Large intestine (tissue), 3 donors: ENCODE measurements around the gene TLL2. TPM values are rescaled to one million over a fixed set of nuclear protein-coding genes. Genes with fewer than 3 reads are reported as not detected.
A peak's percentile ranks its signal among the peaks of the same experiment; 100 is the strongest.

Source experiments
- DNase-seq, 2 donors: peaks; one replicate each; pipeline versions ENCODE4 v3.0.0 to v3.0.0-alpha.2; 2013
- H3K27ac ChIP-seq: one replicate; pipeline ENCODE4 v1.5.1; 2013; ENCODE audit warnings: low read length
- H3K27me3 ChIP-seq: 2 replicates; pipeline ENCODE4 v1.6.1; 2013; ENCODE audit warnings: low read length; ENCODE audit not compliant: control insufficient read depth, insufficient read depth
- H3K36me3 ChIP-seq: 2 replicates; pipeline ENCODE4 v1.6.1; 2013; ENCODE audit warnings: low read length; ENCODE audit not compliant: control insufficient read depth, insufficient read depth
- H3K4me1 ChIP-seq: one replicate; pipeline ENCODE4 v1.6.1; 2013; ENCODE audit warnings: low read length; ENCODE audit not compliant: control insufficient read depth, insufficient read depth
- H3K4me3 ChIP-seq: one replicate; pipeline ENCODE4 v1.5.1; 2013; ENCODE audit warnings: low read length
- H3K9me3 ChIP-seq: one replicate; pipeline ENCODE4 v1.6.1; 2013; ENCODE audit warnings: mild to moderate bottlenecking, low read depth, low read length, moderate library complexity; ENCODE audit not compliant: control insufficient read depth
- WGBS: methylation state at CpG from one replicate; pipeline ENCODE4 v1.1.5; 2013; ENCODE audit warnings: low lambda C conversion rate; ENCODE audit not compliant: insufficient coverage; 5-methylcytosine and 5-hydroxymethylcytosine counted together
- polyA plus RNA-seq: library from polyadenylated mRNA; unstranded; fragments of 120-200 nt; gene quantifications from one replicate; pipeline ENCODE4 v1.2.1, GENCODE V29; 2013

The TLL2 gene
- polyA plus RNA-seq, 1 donor, result 0.99 TPM

DNA sequence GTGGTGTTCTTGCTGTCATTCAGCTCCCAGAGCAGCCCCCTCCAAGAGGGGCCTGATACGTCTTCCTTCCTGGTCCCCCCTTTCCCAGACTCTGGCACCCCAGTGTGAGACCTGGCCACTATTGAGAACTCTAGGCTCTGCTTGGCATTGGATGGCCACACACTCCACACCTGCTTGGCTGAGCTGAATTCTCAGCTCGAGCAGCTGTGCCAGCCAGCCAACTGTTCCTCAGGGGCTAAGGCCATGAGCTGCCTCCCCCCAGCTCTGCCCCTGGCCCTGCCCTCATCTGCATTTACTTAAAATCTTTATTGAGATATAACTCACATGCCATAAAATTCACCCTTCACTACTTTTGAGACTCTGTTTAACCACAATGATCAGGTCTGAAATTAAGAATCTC is 6.7 kb downstream of the TLL2 start:
- no peak overlapping the region for H3K4me3 ChIP-seq
- peaks cover 17% of the 10 kb centered on the region for H3K27me3 ChIP-seq
- H3K4me1 ChIP-seq, result no peaks in the 10 kb centered on the region
- H3K9me3 ChIP-seq, result no peaks in the 10 kb centered on the region
- no CpG with 5 or more reads among the region's 2 CpGs for WGBS
- no peak overlapping the region for H3K27ac ChIP-seq
- no peak for DNase-seq
- no peaks in the 10 kb centered on the region for H3K36me3 ChIP-seq

DNA sequence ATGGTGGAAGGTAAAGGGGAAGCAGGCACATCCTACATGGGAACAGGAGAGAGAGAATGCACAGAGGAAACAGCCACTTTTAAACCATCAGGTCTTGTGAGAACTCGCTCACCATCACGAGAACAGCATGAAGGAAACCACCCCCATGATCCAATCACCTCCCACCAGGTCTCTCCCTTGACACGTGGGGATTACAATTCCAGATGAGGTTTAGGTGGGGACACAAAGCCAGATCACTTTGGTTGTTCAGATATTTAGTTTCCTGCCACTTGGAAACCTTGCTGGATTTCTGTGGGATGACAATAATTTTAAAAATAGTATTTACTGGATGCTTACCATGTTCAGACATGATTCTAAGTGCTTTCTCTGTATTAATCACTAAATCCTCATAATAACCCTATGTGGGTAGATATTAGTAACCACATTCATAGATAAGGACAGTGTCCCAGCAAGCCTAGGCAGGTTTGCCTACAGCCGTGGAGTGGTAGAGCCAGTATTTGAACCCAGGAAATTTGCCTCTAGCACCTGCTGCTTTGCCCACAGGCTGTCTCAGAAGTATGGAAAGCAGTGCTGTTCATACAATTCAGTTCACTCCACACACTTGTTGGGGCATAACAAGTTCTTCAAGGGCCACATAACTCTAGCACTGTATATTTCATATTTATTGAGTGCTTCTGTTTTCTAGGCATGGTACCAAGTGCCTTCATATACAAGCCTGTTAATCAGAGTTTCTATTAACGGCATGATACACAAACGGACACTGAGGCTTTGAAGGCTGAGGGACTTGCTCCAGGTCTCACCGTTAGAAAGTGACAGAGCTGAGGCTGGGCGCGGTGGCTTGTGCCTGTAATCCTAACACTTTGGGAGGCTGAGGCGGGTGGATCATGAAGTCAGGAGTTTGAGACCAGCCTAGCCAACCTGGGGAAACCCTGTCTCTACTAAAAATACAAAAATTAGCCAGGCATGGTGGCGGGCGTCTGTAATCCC is 8.3 kb downstream of the TLL2 start:
- no peak for DNase-seq
- H3K4me1 ChIP-seq, result no peaks in the 10 kb centered on the region
- WGBS, result no CpG with 5 or more reads among the region's 12 CpGs

DNA sequence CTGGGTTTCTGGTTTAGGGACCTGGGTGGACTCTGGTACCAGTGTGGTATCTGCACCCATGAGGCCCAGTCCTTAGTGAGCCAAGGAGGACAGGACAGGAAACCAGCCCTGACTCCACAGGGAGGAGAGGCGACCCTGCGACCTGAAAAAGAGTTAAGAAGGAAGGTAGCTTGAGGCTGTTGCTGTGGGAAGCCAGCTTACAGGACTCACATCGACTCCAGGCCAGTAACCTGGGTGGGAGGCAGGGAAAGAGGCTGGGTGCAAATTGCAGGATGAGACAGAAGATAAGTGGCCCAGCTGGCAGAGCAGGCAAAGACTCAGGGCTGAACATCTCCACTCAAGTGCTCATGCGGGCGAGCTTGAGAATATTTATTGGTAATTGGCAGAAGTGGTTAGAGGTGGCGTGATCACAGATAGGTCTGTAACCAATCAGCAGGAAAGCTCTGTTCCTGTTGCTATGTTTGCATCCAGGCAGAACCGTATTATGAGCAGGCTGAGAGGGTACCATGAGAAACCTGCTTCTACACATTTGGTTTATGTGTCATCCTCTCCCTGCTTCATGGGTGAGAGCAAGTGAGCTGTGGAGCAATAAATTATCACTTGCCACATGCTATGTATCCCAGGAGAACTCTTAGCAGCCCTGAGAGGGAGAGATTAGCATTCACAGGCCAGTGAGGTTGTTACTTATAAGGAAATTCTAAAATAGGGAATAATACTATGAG is 11.0 kb downstream of the TLL2 start:
- no peak for DNase-seq
- no CpG with 5 or more reads among the region's 7 CpGs for WGBS
- Histone ChIP-seq H3K4me3 (no peak overlapping the region), H3K36me3 (no peaks in the 10 kb centered on the region), H3K27me3 (peaks cover 10% of the 10 kb centered on the region), H3K27ac (no peak overlapping the region), H3K4me1 (no peaks in the 10 kb centered on the region), H3K9me3 (no peaks in the 10 kb centered on the region)

More for the DNA sequence above, 8.3 kb downstream of the TLL2 start:
- H3K36me3 ChIP-seq, result no peaks in the 10 kb centered on the region
- no peak overlapping the region for H3K4me3 ChIP-seq
- H3K27me3 ChIP-seq, result peaks cover 2% of the 10 kb centered on the region
- H3K27ac ChIP-seq, result no peak overlapping the region
- no peaks in the 10 kb centered on the region for H3K9me3 ChIP-seq

DNA sequence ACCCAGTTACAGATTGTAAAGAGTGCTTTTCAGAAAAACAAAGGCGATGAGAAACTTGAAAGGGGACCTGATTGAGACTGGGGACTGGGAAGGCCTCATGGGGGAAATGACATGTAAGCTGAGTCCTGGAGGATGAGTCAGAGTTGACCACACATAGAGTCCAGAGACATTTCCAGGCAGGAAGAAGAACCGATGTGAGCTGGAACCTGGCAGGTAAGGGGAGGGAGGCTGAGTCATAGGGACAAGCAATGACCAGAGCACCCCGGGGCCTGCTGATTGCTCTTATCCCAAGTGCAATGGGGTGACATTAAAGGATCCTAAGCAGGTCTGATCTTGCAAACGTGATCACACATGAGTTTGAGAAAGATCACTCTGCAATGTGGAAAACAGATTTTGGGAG is 11.7 kb downstream of the TLL2 start:
- Histone ChIP-seq H3K27ac (no peak overlapping the region), H3K4me3 (no peak overlapping the region), H3K9me3 (no peaks in the 10 kb centered on the region), H3K36me3 (no peaks in the 10 kb centered on the region), H3K4me1 (no peaks in the 10 kb centered on the region), H3K27me3 (peaks cover 10% of the 10 kb centered on the region)
- DNase-seq, result no peak
- WGBS, result no CpG with 5 or more reads among the region's 4 CpGs

DNA sequence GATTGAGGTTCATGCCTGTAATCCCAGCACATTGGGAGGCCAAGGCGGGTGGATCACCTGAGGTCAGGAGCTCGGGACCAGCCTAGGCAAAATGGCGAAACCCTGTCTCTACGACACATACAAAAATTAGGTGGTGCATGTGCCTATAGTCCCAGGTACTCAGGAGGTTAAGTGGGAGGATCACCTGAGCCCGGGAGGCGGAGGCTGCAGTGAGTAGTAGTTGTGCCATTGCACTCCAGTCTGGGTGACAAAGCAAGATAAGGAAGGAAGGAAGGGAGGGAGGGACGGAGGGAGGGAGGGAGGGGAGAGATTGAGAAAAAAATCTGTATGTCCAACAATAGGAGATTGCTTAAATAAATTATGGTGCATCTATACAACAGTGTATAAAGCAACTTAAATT is 13.2 kb downstream of the TLL2 start:
- no CpG with 5 or more reads among the region's 7 CpGs for WGBS
- no peak for DNase-seq
- Histone ChIP-seq H3K36me3 (no peaks in the 10 kb centered on the region), H3K4me3 (no peak overlapping the region), H3K4me1 (no peaks in the 10 kb centered on the region), H3K9me3 (no peaks in the 10 kb centered on the region), H3K27me3 (peaks cover 12% of the 10 kb centered on the region), H3K27ac (no peak overlapping the region)

DNA sequence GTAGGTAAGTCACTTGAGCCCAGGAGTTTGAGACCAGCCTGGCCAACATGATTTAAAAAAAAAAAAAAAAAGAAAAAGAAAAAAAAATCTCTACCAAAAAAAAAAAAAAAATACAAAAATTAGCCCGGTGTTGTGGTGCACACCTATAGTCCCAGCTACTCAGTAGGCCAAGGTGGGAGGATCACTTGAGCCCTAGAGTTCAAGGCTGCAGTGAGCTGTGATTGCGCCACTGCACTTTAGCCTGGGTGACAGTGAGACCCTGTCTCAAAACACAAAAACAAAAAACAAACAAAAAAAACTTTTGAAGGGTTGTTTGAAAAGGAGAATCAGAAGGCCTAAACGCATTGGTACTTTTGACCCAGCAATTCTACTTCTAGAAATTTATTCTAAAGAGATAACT is 13.7 kb downstream of the TLL2 start:
- no peaks in the 10 kb centered on the region for H3K4me1 ChIP-seq
- peaks cover 13% of the 10 kb centered on the region for H3K27me3 ChIP-seq
- H3K9me3 ChIP-seq, result no peaks in the 10 kb centered on the region
- no peaks in the 10 kb centered on the region for H3K36me3 ChIP-seq
- no peak overlapping the region for H3K27ac ChIP-seq
- no peak for DNase-seq
- WGBS, result 71% methylated on average over 1 of the region's 3 CpGs
- H3K4me3 ChIP-seq, result no peak overlapping the region

DNA sequence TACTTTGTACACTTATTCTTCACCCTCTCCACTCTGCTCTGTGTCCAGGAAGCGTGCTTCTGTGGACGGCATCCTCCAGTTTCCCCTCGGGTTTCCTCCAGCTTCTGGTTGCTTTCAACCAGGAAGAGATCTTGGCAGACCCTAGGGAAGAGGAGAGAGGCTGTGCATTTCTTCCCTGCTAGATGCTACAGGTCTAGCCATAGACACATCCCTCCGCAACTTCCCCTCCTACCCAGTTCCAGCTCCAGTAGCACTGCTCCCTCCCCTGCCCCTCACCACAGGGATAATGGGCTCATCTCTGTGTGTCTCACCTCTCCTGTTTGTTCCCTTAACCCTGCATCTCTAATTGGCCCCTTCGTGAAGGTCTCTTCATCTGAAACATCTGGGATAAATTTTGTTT is 16.3 kb downstream of the TLL2 start:
- Histone ChIP-seq H3K27ac (no peak overlapping the region), H3K9me3 (no peaks in the 10 kb centered on the region), H3K4me3 (no peak overlapping the region), H3K36me3 (no peaks in the 10 kb centered on the region), H3K27me3 (peaks cover 13% of the 10 kb centered on the region), H3K4me1 (no peaks in the 10 kb centered on the region)
- no CpG with 5 or more reads among the region's 5 CpGs for WGBS
- no peak for DNase-seq

DNA sequence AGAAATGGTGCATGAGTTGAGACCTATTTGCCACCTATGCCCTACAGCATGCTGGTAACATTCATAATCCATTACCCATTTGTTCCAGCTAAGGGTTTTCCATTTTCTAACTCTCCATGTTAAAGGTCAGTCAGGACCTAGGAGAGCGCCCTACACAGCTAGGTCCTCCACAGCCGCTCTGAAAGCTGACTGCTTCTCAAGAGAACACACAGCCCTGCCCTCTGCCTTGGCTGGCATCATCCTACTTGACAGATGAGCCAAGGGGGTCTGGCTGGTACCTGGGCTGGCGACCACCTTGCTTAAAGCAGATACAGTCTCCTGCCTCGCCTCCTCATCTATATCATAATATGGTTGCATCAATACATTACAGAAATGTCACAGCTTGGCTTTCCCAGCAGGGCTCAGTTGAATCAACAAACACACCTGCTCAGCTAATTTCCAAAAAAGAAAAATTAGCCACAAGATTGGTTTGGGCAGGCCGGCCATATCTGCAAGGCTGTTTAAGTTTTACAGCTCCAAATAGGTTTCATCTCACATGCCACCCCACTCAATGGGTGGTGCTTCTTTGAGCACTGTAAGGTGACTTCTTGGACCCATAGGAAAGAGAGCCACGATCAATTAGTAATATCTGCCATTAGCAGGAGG is 17.3 kb downstream of the TLL2 start:
- no peaks in the 10 kb centered on the region for H3K36me3 ChIP-seq
- no CpG with 5 or more reads among the region's 6 CpGs for WGBS
- no peak overlapping the region for H3K27ac ChIP-seq
- H3K4me3 ChIP-seq, result no peak overlapping the region
- peaks cover 13% of the 10 kb centered on the region for H3K27me3 ChIP-seq
- H3K9me3 ChIP-seq, result no peaks in the 10 kb centered on the region
- no peaks in the 10 kb centered on the region for H3K4me1 ChIP-seq
- peak in 1 of 2 donors; percentile 22 for DNase-seq

DNA sequence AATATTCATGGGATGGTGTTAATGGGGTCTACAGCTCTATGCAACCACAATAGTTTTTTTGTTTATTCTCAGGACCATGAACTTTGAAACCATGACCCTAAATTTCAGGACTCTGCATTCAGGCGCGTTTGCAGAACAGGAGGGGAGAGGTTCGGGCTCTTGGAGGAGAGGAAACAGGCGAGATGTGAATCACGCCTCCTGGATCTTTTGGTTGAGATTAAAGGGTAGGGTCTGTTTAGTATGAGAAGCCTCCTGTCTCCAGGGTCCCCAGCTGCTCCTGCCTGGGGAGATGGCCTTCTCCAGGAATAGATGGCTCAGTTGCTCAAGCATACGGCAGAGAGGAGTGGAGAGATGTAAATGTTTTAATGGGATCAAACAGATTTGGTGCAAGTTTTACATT is 18.2 kb downstream of the TLL2 start:
- Histone ChIP-seq H3K9me3 (no peaks in the 10 kb centered on the region), H3K27me3 (peaks cover 13% of the 10 kb centered on the region), H3K36me3 (no peaks in the 10 kb centered on the region), H3K27ac (no peak overlapping the region), H3K4me1 (no peaks in the 10 kb centered on the region), H3K4me3 (no peak overlapping the region)
- no CpG with 5 or more reads among the region's 6 CpGs for WGBS
- DNase-seq, result no peak

DNA sequence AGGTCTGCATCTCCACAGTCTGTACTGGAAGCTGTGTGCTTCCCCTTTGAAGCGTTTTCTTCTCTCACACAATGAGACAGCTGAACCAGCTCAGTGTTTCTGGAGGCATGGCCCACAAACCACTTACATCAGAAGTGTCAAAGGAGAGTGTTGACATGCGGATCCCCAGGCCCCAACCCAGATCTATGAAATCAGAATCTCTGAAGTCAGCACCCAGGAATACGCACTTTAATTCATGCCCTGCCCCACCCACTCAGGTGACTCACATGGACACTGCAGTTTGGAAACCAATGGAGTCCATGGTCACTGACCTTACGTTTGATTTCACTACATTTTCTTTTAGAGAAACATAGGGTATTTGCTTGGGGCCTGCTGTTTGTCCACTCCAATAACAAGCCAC is 19.0 kb downstream of the TLL2 start:
- no peaks in the 10 kb centered on the region for H3K4me1 ChIP-seq

More for the DNA sequence above, 19.0 kb downstream of the TLL2 start:
- H3K9me3 ChIP-seq, result no peaks in the 10 kb centered on the region
- no peak overlapping the region for H3K27ac ChIP-seq
- WGBS, result 80% methylated on average over 1 of the region's 4 CpGs
- no peak for DNase-seq
- peaks cover 13% of the 10 kb centered on the region for H3K27me3 ChIP-seq
- no peaks in the 10 kb centered on the region for H3K36me3 ChIP-seq
- H3K4me3 ChIP-seq, result no peak overlapping the region
